HEK293 (cell line): Measurements from ENCODE around the gene FADS3.
A peak's percentile ranks its signal among the peaks of the same experiment; 100 is the strongest.

Experiments
- CTCF ChIA-PET: fragments of 350-600 bp; formaldehyde crosslinking; extraction: SDS; loops from one replicate; lab custom pipeline; 2021; ENCODE audit warnings: antibody characterized with exemption; lab: Yijun Ruan, JAX
- POLR2A ChIA-PET: fragments of 300-600 bp; formaldehyde crosslinking; extraction: SDS; loops from one replicate; lab custom pipeline; 2020; ENCODE audit warnings: antibody characterized with exemption, inconsistent platforms; lab: Yijun Ruan, JAX
- H3K27ac ChIP-seq: fragments of 200-500 bp; sonication (Bioruptor generic); 2 replicates; pipeline ENCODE4 v1.5.1; 2014; ENCODE audit warnings: low read depth, low read length, control low read depth, inconsistent platforms; ENCODE audit errors: extremely low read depth
- H3K36me3 ChIP-seq, 2 experiments: fragments of 200-500 bp in 1 of 2; sonication (Bioruptor generic) in 1 of 2; 1 replicate in 1 of 2; 2 replicates in 1 of 2; pipeline ENCODE4 v1.5.1; 2014 to 2017; ENCODE audit warnings: inconsistent platforms in 2 of 2, low read length in 2 of 2; ENCODE audit not compliant: control insufficient read depth in 2 of 2, insufficient read depth in 1 of 2
- H3K4me1 ChIP-seq: fragments of 200-500 bp; sonication (Bioruptor generic); 2 replicates; pipeline ENCODE4 v1.5.1; 2014; ENCODE audit warnings: mild to moderate bottlenecking, low read length, inconsistent platforms; ENCODE audit not compliant: control insufficient read depth, insufficient read depth
- H3K4me3 ChIP-seq: 2 replicates; pipeline ENCODE4 v1.5.1; 2011; ENCODE audit warnings: low read depth, mild to moderate bottlenecking, control low read depth, low read length, moderate library complexity
- H3K9me3 ChIP-seq: fragments of 200-500 bp; sonication (Bioruptor generic); 2 replicates; pipeline ENCODE4 v1.5.1; 2014; ENCODE audit warnings: low read depth, low read length, inconsistent platforms; ENCODE audit not compliant: control insufficient read depth, insufficient read depth
- KLF16 ChIP-seq: fragments of 450-650 bp; formaldehyde crosslinking; IDR thresholded peaks from 2 replicates; pipeline ENCODE4 v1.5.1; 2017; ENCODE audit warnings: missing biosample characterization, missing genetic modification characterization
- KLF8 ChIP-seq: fragments of 450-650 bp; formaldehyde crosslinking; IDR thresholded peaks from 2 replicates; pipeline ENCODE4 v1.5.1; 2016; ENCODE audit warnings: missing biosample characterization, missing genetic modification characterization
- ZBTB7A ChIP-seq: fragments of 450-650 bp; formaldehyde crosslinking; IDR thresholded peaks from 2 replicates; pipeline ENCODE4 v1.5.1; 2016; ENCODE audit warnings: low read depth, missing biosample characterization, missing genetic modification characterization
- ZNF169 ChIP-seq: fragments of 450-650 bp; formaldehyde crosslinking; IDR thresholded peaks from 2 replicates; pipeline ENCODE4 v1.5.1; 2016; ENCODE audit warnings: missing biosample characterization, missing genetic modification characterization
- ZNF174 ChIP-seq: fragments of 450-650 bp; formaldehyde crosslinking; IDR thresholded peaks from 2 replicates; pipeline ENCODE4 v1.5.0; 2017; ENCODE audit warnings: missing biosample characterization, mild to moderate bottlenecking, missing genetic modification characterization
- ZNF211 ChIP-seq: fragments of 450-650 bp; formaldehyde crosslinking; IDR thresholded peaks from 2 replicates; pipeline ENCODE4 v1.5.1; 2016; ENCODE audit warnings: low read depth, missing biosample characterization, missing genetic modification characterization
- ZNF214 ChIP-seq: fragments of 450-650 bp; formaldehyde crosslinking; IDR thresholded peaks from 2 replicates; pipeline ENCODE4 v1.5.1; 2017; ENCODE audit warnings: missing biosample characterization, mild to moderate bottlenecking, missing genetic modification characterization, borderline replicate concordance
- ZNF311 ChIP-seq: fragments of 450-650 bp; formaldehyde crosslinking; IDR thresholded peaks from 2 replicates; pipeline ENCODE4 v1.5.1; 2017; ENCODE audit warnings: missing biosample characterization, missing genetic modification characterization, borderline replicate concordance
- ZNF335 ChIP-seq: fragments of 450-650 bp; formaldehyde crosslinking; conservative IDR thresholded peaks from 2 replicates; pipeline ENCODE4 v1.5.1; 2016; ENCODE audit warnings: missing biosample characterization, missing genetic modification characterization
- ZNF354C ChIP-seq: fragments of 450-650 bp; formaldehyde crosslinking; IDR thresholded peaks from 2 replicates; pipeline ENCODE4 v1.5.1; 2016; ENCODE audit warnings: missing biosample characterization, missing genetic modification characterization, low read depth, borderline replicate concordance
- ZNF398 ChIP-seq: fragments of 450-650 bp; formaldehyde crosslinking; IDR thresholded peaks from 2 replicates; pipeline ENCODE4 v1.5.1; 2017; ENCODE audit warnings: missing biosample characterization, missing genetic modification characterization
- ZNF433 ChIP-seq: fragments of 450-650 bp; formaldehyde crosslinking; IDR thresholded peaks from 2 replicates; pipeline ENCODE4 v1.5.1; 2016; ENCODE audit warnings: missing biosample characterization, missing genetic modification characterization, low read depth
- ZNF544 ChIP-seq: fragments of 450-650 bp; formaldehyde crosslinking; IDR thresholded peaks from 2 replicates; pipeline ENCODE4 v1.5.0; 2017; ENCODE audit warnings: missing biosample characterization, missing genetic modification characterization
- ZNF692 ChIP-seq: fragments of 450-650 bp; formaldehyde crosslinking; IDR thresholded peaks from 2 replicates; pipeline ENCODE4 v1.5.1; 2016; ENCODE audit warnings: missing biosample characterization, missing genetic modification characterization
- ZSCAN18 ChIP-seq: fragments of 450-650 bp; formaldehyde crosslinking; IDR thresholded peaks from 2 replicates; pipeline ENCODE4 v1.5.1; 2016; ENCODE audit warnings: missing biosample characterization, missing genetic modification characterization
- TF ChIP-seq, protein P1 (sequence below): fragments of 450-650 bp; formaldehyde crosslinking; IDR thresholded peaks from 2 replicates; pipeline ENCODE4 v1.5.1; 2016; ENCODE audit warnings: missing biosample characterization, missing genetic modification characterization
- TF ChIP-seq, protein P2 (sequence below): fragments of 450-650 bp; formaldehyde crosslinking; IDR thresholded peaks from 2 replicates; pipeline ENCODE4 v1.5.1; 2016; ENCODE audit warnings: missing biosample characterization, missing genetic modification characterization, borderline replicate concordance

Gene FADS3

DNA sequence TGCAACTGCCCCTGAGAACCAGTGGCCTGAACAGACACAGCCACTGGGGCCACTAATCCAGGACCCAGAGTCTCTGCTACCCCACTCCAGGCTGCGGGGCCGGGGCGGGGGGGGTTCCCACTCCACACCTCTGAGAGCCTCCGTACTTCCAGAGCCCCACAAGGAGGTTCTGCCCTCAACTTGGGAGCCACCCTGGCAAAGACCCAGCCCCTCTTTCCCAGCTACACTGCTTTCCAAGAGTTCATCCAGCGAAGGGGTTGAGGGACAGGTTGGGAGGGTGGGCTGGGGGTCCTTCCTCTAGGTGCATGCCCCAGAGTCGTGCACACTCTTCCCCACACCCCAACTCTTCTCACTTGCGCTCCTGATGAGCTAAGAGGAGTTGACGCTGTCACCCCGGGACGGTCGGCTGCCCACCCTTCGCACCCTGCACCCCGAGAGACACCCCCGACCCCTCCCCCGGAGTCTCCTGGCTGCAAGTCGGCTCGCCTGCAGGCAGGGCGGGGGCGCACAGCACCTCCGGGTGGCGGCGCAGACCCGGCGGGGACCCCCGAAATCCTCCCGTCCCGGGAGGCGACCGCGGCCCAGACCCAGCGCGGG lies 25.5 kb upstream of the FADS3 start:
- POLR2A ChIA-PET = interaction anchor here (0.6 kb wide), 1 partner anchor 556 kb away, joined by 4 read pairs; no protein-coding TSS in a partner anchor
- Histone ChIP-seq H3K4me1 (no peaks in the 10 kb centered on the region), H3K27ac (no peak overlapping the region), H3K36me3 (no peaks in the 10 kb centered on the region), H3K9me3 (no peaks in the 10 kb centered on the region), H3K4me3 (peak overlapping the region; percentile 35)
- CTCF ChIA-PET = interaction anchor here (1.7 kb wide), 1 partner anchor 18 kb away, joined by 8 read pairs; no protein-coding TSS in a partner anchor
- TF ChIP-seq ZBTB7A (tag by site-specific recombination) (no peak), ZNF433 (tag by site-specific recombination) (no peak), ZNF335 (no peak)

DNA sequence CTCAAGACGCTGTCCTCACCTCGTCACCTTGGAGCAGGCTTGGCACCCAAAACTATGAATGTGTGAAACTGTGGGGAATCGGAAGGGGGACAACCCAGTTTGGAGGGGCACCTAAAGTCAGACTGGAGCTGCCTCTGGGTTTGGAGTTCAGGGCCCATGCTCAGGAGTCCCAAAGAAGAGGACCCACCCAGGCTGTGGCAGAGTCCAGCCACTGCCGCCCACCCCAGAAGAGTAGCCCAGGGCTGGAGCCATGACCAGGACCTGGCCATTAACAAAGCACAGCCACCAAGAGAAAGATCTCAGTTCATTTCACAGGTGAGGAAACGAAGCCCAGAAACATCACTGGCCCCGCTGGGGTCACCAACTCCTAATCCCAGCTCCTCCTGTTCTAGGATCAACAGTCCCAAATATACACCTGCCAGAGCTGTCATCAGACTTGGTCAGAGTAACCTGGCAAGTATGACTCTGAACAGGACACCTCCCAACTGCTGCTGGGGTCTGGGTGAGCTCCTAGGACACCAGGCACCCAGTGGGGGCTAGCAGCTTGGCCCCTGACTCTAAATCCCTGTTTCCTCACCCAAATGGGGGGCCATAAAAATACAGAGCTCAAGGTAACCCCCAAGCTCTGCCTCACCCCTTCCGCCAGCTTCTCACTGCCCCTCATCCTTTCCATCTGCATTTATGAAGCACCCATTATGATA lies 23.3 kb upstream of the FADS3 start:
- CTCF ChIA-PET = interaction anchor here (0.7 to 3.9 kb wide), 8 partner anchors 8 to 167 kb away, joined by 3 to 23 read pairs (median 4); no protein-coding TSS in a partner anchor
- TF ChIP-seq, protein P1, sequence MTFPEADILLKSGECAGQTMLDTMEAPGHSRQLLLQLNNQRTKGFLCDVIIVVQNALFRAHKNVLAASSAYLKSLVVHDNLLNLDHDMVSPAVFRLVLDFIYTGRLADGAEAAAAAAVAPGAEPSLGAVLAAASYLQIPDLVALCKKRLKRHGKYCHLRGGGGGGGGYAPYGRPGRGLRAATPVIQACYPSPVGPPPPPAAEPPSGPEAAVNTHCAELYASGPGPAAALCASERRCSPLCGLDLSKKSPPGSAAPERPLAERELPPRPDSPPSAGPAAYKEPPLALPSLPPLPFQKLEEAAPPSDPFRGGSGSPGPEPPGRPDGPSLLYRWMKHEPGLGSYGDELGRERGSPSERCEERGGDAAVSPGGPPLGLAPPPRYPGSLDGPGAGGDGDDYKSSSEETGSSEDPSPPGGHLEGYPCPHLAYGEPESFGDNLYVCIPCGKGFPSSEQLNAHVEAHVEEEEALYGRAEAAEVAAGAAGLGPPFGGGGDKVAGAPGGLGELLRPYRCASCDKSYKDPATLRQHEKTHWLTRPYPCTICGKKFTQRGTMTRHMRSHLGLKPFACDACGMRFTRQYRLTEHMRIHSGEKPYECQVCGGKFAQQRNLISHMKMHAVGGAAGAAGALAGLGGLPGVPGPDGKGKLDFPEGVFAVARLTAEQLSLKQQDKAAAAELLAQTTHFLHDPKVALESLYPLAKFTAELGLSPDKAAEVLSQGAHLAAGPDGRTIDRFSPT (tag by site-specific recombination) = no peak
- no peak for TF ChIP-seq ZNF354C (tag by site-specific recombination)
- no peak for TF ChIP-seq ZNF214 (tag by site-specific recombination)
- no peak for TF ChIP-seq ZSCAN18 (tag by site-specific recombination)
- no peak for TF ChIP-seq ZNF311 (tag by site-specific recombination)
- TF ChIP-seq ZNF544 = no peak
- TF ChIP-seq KLF8 (tag by site-specific recombination) = no peak
- TF ChIP-seq ZNF211 (tag by site-specific recombination) = no peak
- no peak for TF ChIP-seq ZNF174 (tag by site-specific recombination)
- TF ChIP-seq ZNF398 (tag by site-specific recombination) = no peak
- no peak for TF ChIP-seq KLF16 (tag by site-specific recombination)
- no peak for TF ChIP-seq ZBTB7A (tag by site-specific recombination)
- TF ChIP-seq ZNF169 (tag by site-specific recombination) = no peak
- TF ChIP-seq, protein P2, sequence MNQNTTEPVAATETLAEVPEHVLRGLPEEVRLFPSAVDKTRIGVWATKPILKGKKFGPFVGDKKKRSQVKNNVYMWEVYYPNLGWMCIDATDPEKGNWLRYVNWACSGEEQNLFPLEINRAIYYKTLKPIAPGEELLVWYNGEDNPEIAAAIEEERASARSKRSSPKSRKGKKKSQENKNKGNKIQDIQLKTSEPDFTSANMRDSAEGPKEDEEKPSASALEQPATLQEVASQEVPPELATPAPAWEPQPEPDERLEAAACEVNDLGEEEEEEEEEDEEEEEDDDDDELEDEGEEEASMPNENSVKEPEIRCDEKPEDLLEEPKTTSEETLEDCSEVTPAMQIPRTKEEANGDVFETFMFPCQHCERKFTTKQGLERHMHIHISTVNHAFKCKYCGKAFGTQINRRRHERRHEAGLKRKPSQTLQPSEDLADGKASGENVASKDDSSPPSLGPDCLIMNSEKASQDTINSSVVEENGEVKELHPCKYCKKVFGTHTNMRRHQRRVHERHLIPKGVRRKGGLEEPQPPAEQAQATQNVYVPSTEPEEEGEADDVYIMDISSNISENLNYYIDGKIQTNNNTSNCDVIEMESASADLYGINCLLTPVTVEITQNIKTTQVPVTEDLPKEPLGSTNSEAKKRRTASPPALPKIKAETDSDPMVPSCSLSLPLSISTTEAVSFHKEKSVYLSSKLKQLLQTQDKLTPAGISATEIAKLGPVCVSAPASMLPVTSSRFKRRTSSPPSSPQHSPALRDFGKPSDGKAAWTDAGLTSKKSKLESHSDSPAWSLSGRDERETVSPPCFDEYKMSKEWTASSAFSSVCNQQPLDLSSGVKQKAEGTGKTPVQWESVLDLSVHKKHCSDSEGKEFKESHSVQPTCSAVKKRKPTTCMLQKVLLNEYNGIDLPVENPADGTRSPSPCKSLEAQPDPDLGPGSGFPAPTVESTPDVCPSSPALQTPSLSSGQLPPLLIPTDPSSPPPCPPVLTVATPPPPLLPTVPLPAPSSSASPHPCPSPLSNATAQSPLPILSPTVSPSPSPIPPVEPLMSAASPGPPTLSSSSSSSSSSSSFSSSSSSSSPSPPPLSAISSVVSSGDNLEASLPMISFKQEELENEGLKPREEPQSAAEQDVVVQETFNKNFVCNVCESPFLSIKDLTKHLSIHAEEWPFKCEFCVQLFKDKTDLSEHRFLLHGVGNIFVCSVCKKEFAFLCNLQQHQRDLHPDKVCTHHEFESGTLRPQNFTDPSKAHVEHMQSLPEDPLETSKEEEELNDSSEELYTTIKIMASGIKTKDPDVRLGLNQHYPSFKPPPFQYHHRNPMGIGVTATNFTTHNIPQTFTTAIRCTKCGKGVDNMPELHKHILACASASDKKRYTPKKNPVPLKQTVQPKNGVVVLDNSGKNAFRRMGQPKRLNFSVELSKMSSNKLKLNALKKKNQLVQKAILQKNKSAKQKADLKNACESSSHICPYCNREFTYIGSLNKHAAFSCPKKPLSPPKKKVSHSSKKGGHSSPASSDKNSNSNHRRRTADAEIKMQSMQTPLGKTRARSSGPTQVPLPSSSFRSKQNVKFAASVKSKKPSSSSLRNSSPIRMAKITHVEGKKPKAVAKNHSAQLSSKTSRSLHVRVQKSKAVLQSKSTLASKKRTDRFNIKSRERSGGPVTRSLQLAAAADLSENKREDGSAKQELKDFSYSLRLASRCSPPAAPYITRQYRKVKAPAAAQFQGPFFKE (tag by site-specific recombination) = no peak
- TF ChIP-seq ZNF692 (tag by site-specific recombination) = no peak
- TF ChIP-seq, all 188 proteins: peak for 0
- POLR2A ChIA-PET = no interaction called here
- H3K4me1 ChIP-seq = no peaks in the 10 kb centered on the region
- no peak overlapping the region for H3K27ac ChIP-seq
- H3K4me3 ChIP-seq = no peak overlapping the region
- no peaks in the 10 kb centered on the region for H3K36me3 ChIP-seq
- no peaks in the 10 kb centered on the region for H3K9me3 ChIP-seq
